Pancreas (tissue), 10 donors: ENCODE measurements around the gene CLIP2. TPM values are rescaled to one million over a fixed set of nuclear protein-coding genes. Genes with fewer than 3 reads are reported as not detected.

ENCODE experiments used
- ATAC-seq, 4 donors: fragments of 200-7000 bp; cut with Tn5 transposase; one replicate each; pipeline versions ENCODE4 v1.8.0 to v1.9.1; 2020; ENCODE audit warnings: mild to moderate bottlenecking in 4 of 4, moderate library complexity in 4 of 4
- DNase-seq, 6 donors: peaks; one replicate each; pipeline ENCODE4 v3.0.0-alpha.2; 2020
- FAIRE-seq: peaks from 2 replicates; lab custom pipeline; 2012; peaks lifted over from hg19 to GRCh38; lab: Jason Lieb, UNC
- H3K27ac ChIP-seq, 4 donors: fragments of 200-600 bp; sonication (generic); 1 replicate in 3 of 4; 2 replicates in 1 of 4; pipeline versions ENCODE4 v1.5.0 to v1.8.0; 2020
- H3K27me3 ChIP-seq, 4 donors: fragments of 200-600 bp; one replicate each; pipeline ENCODE4 v1.8.0; 2021
- H3K36me3 ChIP-seq, 3 donors: fragments of 200-600 bp; sonication (generic) in 1 of 3; one replicate each; pipeline versions ENCODE4 v1.5.0 to v1.8.0; 2020 to 2021
- H3K4me1 ChIP-seq, 3 donors: fragments of 200-600 bp; one replicate each; pipeline ENCODE4 v1.8.0; 2021
- H3K4me3 ChIP-seq, 4 donors: fragments of 200-600 bp; sonication (generic) in 2 of 4; one replicate each; pipeline versions ENCODE4 v1.5.0 to v1.8.0; 2020 to 2021
- H3K9me3 ChIP-seq, 4 donors: fragments of 200-600 bp; one replicate each; pipeline ENCODE4 v1.8.0; 2021
- CTCF ChIP-seq, 4 donors: fragments of 200-600 bp; sonication (generic) in 3 of 4; IDR thresholded peaks; one replicate each; pipeline versions ENCODE4 v1.5.0 to v1.8.0; 2021; ENCODE audit warnings: antibody characterized with exemption in 4 of 4
- WGBS, 2 donors: extraction: QIAGEN DNeasy Blood & Tissue Kit; methylation state at CpG; one replicate each; pipeline ENCODE4 v1.1.7; 2013; 5-methylcytosine and 5-hydroxymethylcytosine counted together
- intact Hi-C, 3 donors: fragments of 100-400 bp; cut with DNase I; formaldehyde crosslinking; loops; one replicate each; pipeline versions ENCODE4 v1.11.1 to v1.14.2; 2022
- polyA plus RNA-seq, 2 donors: library from polyadenylated mRNA; stranded (reverse); fragments of 200-250 nt; gene quantifications; one replicate each; pipeline ENCODE4 v1.2.3, GENCODE V29; 2013
- total RNA-seq, 6 donors: library from RNA; stranded (reverse); fragmentation: NEBNext Ultra II Directional in 4 of 6; extraction: Animal tissue kit (Norgen Biotek cat#: 25700) in 4 of 6; gene quantifications; one replicate each; pipeline versions ENCODE4 v1.2.1 to v1.2.4, GENCODE V29; 2021 to 2023
- donor health status: healthy with polysubstance abuse.
- donor health status: DM: no; HTN: no; CAD: no; lungs with moderate emphysema.
- donor health status: DM: no; HTN: no; CAD: no.
- donor health status: control.
- donor health status: control.
- donor health status: Bipolar disorder and iron deficiency.
- donor health status: DM: yes; HTN: yes; CAD: no.
- donor health status: DM: no; HTN: no; CAD: no.
- donor health status: DM: no; HTN: no; CAD: no.
- donor health status: DM: yes; HTN: yes; CAD: no.

CLIP2 gene
- total and polyA plus RNA-seq, 8 donors = 8.5 to 30.6 (median 20.8) TPM

DNA sequence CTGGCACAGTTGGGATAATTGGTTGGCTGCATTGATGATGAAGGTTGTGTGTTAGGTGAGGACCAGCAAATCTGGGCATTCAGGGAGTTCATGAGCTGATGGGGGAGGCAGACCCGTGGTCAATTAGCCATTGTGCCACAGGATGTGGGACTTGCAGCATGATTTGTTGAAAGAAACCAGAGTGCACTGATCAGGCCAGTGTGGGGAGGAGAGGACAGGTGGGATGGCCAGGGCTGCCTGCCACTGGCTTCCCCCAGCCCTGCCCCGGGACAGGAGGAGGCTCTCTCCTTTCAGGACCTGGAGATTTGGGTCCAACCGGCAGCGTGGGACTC, 4.3 kb downstream of the CLIP2 start:
- 32 to 66% methylated on average over 4 of the region's 4 CpGs for WGBS, 2 donors
- intact Hi-C loops = loop anchor here in 1 of 3 donors (10.0 kb wide), 1 partner anchor 59 kb away; no protein-coding TSS in a partner anchor
- ATAC-seq (no peak), FAIRE-seq (no peak), DNase-seq (no peak)
- Histone ChIP-seq H3K27ac (peak overlapping the region; percentile 60 to 82 (median 68)), H3K36me3 (no peaks in the 10 kb centered on the region), H3K4me3 (peak overlapping the region in 2 of 4 donors; percentile 20 to 42), H3K27me3 (no peaks in the 10 kb centered on the region), H3K9me3 (no peaks in the 10 kb centered on the region), H3K4me1 (peaks cover 24 to 42% (median 27%) of the 10 kb centered on the region in 3 donors)
- TF ChIP-seq CTCF (IDR thresholded peaks at IDR 0.05) = no peak

GRCh38 chr7:74294191-74294998, 5.2 kb downstream of the CLIP2 start:
- FAIRE-seq (no peak), DNase-seq (peak in 5 of 6 donors; percentile 57 to 80 (median 68)), ATAC-seq (peak; percentile 61 to 72 (median 66))
- H3K27me3 ChIP-seq = no peaks in the 10 kb centered on the region
- TF ChIP-seq CTCF (IDR thresholded peaks at IDR 0.05) = no peak
- H3K36me3 ChIP-seq = no peaks in the 10 kb centered on the region
- H3K27ac ChIP-seq = peak overlapping the region; percentile 60 to 82 (median 68)
- WGBS, 2 donors = 18 to 19% methylated on average over 17 of the region's 17 CpGs
- intact Hi-C loops = loop anchor here in 1 of 3 donors (10.0 kb wide), 1 partner anchor 60 kb away; no protein-coding TSS in a partner anchor
- peak overlapping the region in 2 of 4 donors; percentile 4 to 42 for H3K4me3 ChIP-seq
- peaks cover 24 to 42% (median 27%) of the 10 kb centered on the region in 3 donors for H3K4me1 ChIP-seq
- H3K9me3 ChIP-seq = no peaks in the 10 kb centered on the region

GRCh38 chr7:74297516-74298233, 8.5 kb downstream of the CLIP2 start:
- intact Hi-C loops = loop anchor here in 1 of 3 donors (10.0 kb wide), 1 partner anchor 63 kb away; no protein-coding TSS in a partner anchor

GRCh38 chr7:74299401-74299800, 10.2 kb downstream of the CLIP2 start:
- ATAC-seq (no peak), FAIRE-seq (no peak), DNase-seq (no peak)
- intact Hi-C loops = loop anchor here in 1 of 3 donors (10.0 kb wide), 1 partner anchor 65 kb away; no protein-coding TSS in a partner anchor
- Histone ChIP-seq H3K9me3 (no peaks in the 10 kb centered on the region), H3K36me3 (no peaks in the 10 kb centered on the region), H3K27me3 (no peaks in the 10 kb centered on the region), H3K27ac (no peak overlapping the region), H3K4me1 (peaks cover 6 to 12% (median 8%) of the 10 kb centered on the region in 3 donors), H3K4me3 (no peak overlapping the region)
- WGBS, 2 donors = 95% methylated on average over 8 of the region's 8 CpGs
- no peak for TF ChIP-seq CTCF (IDR thresholded peaks at IDR 0.05)

More at GRCh38 chr7:74297516-74298233, 8.5 kb downstream of the CLIP2 start:
- TF ChIP-seq CTCF (IDR thresholded peaks at IDR 0.05) = no peak
- no peak overlapping the region for H3K27ac ChIP-seq
- ATAC-seq (no peak), FAIRE-seq (no peak), DNase-seq (no peak)
- H3K27me3 ChIP-seq = no peaks in the 10 kb centered on the region
- H3K36me3 ChIP-seq = no peaks in the 10 kb centered on the region
- H3K4me3 ChIP-seq = no peak overlapping the region
- 87 to 92% methylated on average over 15 of the region's 15 CpGs for WGBS, 2 donors
- peaks cover 16 to 28% (median 25%) of the 10 kb centered on the region in 3 donors for H3K4me1 ChIP-seq
- H3K9me3 ChIP-seq = no peaks in the 10 kb centered on the region
